ENCODE data around the gene TOPORS. TPM values are rescaled to one million over a fixed set of nuclear protein-coding genes. Genes with fewer than 3 reads are reported as not detected.
A peak's percentile ranks its signal among the peaks of the same experiment; 100 is the strongest.

Gene TOPORS
- total and polyA plus RNA-seq, 5 experiments from 2014 or later: 21.9 to 26.0 (median 23.5) TPM

DNA sequence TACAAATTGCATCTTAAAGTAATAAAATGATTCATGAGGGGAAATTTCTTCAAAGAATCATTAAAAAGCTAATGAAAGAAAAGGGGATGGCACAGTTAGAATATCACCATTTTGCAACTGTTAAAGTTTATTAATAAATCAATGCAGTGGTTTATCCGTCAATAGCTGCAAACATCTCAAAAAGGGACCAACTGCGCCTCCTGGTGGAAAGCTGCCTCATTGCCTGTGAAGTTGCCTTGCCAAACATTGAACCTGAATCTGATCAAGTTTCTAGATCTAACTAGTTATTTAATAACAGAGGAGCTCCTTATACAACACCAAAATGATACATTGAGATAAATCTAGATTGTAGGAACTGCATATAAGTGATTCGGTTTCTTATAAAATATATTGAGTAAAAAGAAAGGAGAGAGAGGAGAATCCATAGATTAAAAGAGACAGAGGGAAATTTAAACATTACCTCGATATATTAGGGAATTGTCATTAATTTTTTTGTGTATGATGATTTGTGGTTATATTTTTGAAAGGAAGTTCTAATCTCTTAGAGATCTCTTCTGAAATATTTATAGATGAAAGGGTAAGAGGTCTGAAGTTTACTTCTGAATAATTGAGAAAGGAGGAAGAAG is 27.4 kb upstream of the TOPORS start:
- H3K9me3 Mint-ChIP-seq: no peaks in the 10 kb centered on the region
- no peak overlapping the region for H3K4me3 Mint-ChIP-seq
- H3K27ac Mint-ChIP-seq: peak overlapping the region in 1 of 10 donors; percentile 40
- H3K36me3 Mint-ChIP-seq: no peaks in the 10 kb centered on the region
- peaks cover 3 to 24% (median 9%) of the 10 kb centered on the region in 5 donors for H3K27me3 Mint-ChIP-seq
- no peaks in the 10 kb centered on the region for H3K4me1 Mint-ChIP-seq
- DNase-seq (peak; percentile 62 to 85 (median 74)), ATAC-seq (peak; percentile 68 to 76)
- POLR2A ChIA-PET: interaction anchor here (1.1 kb wide), 2 partner anchors 196 to 201 kb away, joined by 4 to 6 read pairs; partner anchors contain the start of gene ACO1

DNA sequence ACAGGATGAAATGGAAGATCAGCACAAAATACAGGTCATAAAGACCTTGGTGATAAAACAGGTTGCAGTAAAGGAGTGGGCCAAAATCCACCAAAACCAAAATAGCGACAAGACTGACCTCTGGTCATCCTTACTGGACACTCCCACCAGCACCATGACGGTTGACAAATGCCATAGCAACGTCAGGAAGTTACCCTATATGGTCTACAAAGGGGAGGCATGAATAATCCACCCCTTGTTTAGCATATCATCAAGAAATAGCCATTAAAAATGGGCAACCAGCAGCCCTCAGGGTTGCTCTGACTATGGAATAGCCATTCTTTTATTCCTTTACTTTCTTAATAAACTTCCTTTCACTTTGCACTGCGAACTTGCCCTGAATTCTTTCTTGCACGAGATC is 26.6 kb upstream of the TOPORS start:
- Mint-ChIP-seq H3K4me3 (no peak overlapping the region), H3K9me3 (no peaks in the 10 kb centered on the region), H3K27ac (no peak overlapping the region), H3K4me1 (peaks cover 0 to 2% (median under 1%) of the 10 kb centered on the region in 4 donors), H3K36me3 (no peaks in the 10 kb centered on the region), H3K27me3 (peaks cover 0 to 21% (median 6%) of the 10 kb centered on the region in 5 donors)
- no peak for ATAC-seq
- POLR2A ChIA-PET: interaction anchor here (1.1 kb wide), 1 partner anchor 195 kb away, joined by 6 read pairs; the partner anchor contains the start of gene ACO1
- no peak for DNase-seq

DNA sequence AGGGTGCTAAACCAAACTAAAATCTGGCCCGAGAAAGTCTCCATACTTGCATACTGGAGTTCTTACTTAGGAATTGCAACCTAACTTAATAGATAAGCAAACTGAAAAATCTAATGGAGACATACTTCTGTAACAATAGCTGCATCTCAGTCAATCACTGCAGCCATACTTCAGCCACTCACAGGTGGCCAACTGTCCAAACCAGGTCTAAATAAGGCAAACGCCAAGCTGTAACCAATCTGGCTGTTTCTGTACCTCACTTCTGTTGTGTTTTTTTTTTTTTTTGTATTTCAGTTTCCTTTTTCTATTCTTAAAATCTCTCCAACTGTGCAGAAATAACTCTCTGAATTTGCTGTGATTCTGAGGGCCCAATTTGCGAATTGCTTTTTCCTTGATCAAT is 24.9 kb upstream of the TOPORS start:
- DNase-seq (no peak), ATAC-seq (no peak)
- Mint-ChIP-seq H3K27me3 (peaks cover 0 to 21% (median 6%) of the 10 kb centered on the region in 5 donors), H3K9me3 (peaks cover 0 to 1% (median 0%) of the 10 kb centered on the region in 9 donors), H3K4me1 (peaks cover 9 to 13% (median 10%) of the 10 kb centered on the region in 4 donors), H3K27ac (no peak overlapping the region), H3K4me3 (no peak overlapping the region), H3K36me3 (no peaks in the 10 kb centered on the region)
- POLR2A ChIA-PET: no interaction called here

DNA sequence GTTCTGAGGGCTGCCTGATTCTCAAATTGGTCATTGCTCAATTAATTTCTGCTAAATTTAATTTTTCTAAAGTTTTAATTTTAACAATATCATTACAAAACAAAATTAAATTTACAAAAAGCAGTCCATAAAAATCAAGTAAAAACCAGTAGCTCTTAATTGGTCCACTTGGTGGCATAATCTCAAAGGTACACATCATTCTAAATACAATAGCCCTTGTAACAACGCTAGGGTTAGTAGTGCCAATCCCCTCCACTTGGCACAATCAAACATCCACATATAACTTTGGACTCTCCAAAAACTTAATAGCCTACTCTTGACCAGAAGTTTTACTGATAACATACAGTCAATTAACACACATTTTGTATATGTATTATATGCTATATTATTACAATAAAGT is 22.5 kb upstream of the TOPORS start:
- Mint-ChIP-seq H3K27me3 (peaks cover 0 to 15% (median 5%) of the 10 kb centered on the region in 5 donors), H3K27ac (no peak overlapping the region), H3K9me3 (peaks cover 0 to 1% (median 0%) of the 10 kb centered on the region in 9 donors), H3K4me3 (no peak overlapping the region), H3K36me3 (peaks cover 0 to 9% (median 0%) of the 10 kb centered on the region in 3 donors), H3K4me1 (peaks cover 15 to 34% (median 27%) of the 10 kb centered on the region in 4 donors)
- POLR2A ChIA-PET: interaction anchor here (3.8 kb wide), 1 partner anchor 24 kb away, joined by 50 read pairs; the partner anchor contains the start of genes SMIM27 and TOPORS
- ATAC-seq: no peak
- DNase-seq: no peak

DNA sequence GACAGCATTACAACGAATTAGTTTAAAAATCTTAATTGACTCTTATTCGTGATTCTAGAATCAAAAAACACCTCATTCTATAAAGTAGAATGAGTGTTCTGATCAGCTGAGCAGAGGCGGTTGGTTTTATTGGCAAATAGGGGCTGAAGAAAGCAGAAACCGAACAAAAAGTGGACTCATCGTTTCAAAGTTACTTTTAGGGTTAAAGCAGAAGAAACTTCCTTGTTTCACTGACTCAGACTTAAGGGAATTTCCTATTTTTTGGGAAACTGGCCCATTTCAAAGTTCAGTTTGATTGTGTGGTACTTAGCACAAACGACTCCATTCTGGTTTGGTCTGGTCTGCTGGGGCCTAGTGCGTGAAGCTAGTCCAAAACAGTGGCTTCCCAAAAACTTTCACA is 21.4 kb upstream of the TOPORS start:
- Mint-ChIP-seq H3K27me3 (peaks cover 0 to 7% (median 2%) of the 10 kb centered on the region in 5 donors), H3K36me3 (peaks cover 0 to 15% (median 0%) of the 10 kb centered on the region in 3 donors), H3K27ac (peak overlapping the region; percentile 90 to 99 (median 98)), H3K9me3 (peaks cover 0 to 1% (median 0%) of the 10 kb centered on the region in 9 donors), H3K4me3 (peak overlapping the region in 8 of 10 donors; percentile 14 to 100 (median 98)), H3K4me1 (peaks cover 16 to 35% (median 30%) of the 10 kb centered on the region in 4 donors)
- DNase-seq: no peak
- ATAC-seq: no peak
- POLR2A ChIA-PET: interaction anchor here (1.1 to 3.8 kb wide), 5 partner anchors 19 to 425 kb away, joined by 3 to 50 read pairs (median 10); partner anchors contain the start of genes ACO1, RIGI, SMIM27 and TOPORS

- peak; percentile 83 to 86 for ATAC-seq
- POLR2A ChIA-PET: interaction anchor here (0.7 to 3.8 kb wide), 8 partner anchors 17 to 426 kb away, joined by 3 to 50 read pairs (median 10); partner anchors contain the start of genes ACO1, RIGI, SMIM27 and TOPORS
- peaks cover 0 to 1% (median 0%) of the 10 kb centered on the region in 9 donors for H3K9me3 Mint-ChIP-seq
- H3K4me3 Mint-ChIP-seq: peak within 1 kb of the TSS; percentile 97 to 100 (median 99)
- H3K36me3 Mint-ChIP-seq: peaks cover 0 to 21% (median 1%) of the 10 kb centered on the region in 3 donors
- peaks cover 16 to 35% (median 32%) of the 10 kb centered on the region in 4 donors for H3K4me1 Mint-ChIP-seq
- H3K27ac Mint-ChIP-seq: peak within 1 kb of the TSS; percentile 90 to 99 (median 98)
- DNase-seq: peak; percentile 92 to 98 (median 96)
- peaks cover 0 to 3% (median 0%) of the 10 kb centered on the region in 5 donors for H3K27me3 Mint-ChIP-seq
These were observed 20.6 kb upstream of the TOPORS start, which contains the start of gene NDUFB6 for GRCh38 chr9:32572900-32573523. NDUFB6 (minus strand) TSS chr9:32573159; CDS start chr9:32573060, 99 bp downstream.

GRCh38 chr9:32571969-32572899 is 19.8 kb upstream of the TOPORS start:
- Mint-ChIP-seq H3K9me3 (peaks cover 0 to 1% (median 0%) of the 10 kb centered on the region in 9 donors), H3K27me3 (peaks cover 0 to 2% (median 0%) of the 10 kb centered on the region in 5 donors), H3K27ac (peak overlapping the region; percentile 90 to 99 (median 98)), H3K4me1 (peaks cover 17 to 42% (median 33%) of the 10 kb centered on the region in 4 donors), H3K36me3 (peaks cover 0 to 29% (median 3%) of the 10 kb centered on the region in 3 donors), H3K4me3 (peak overlapping the region; percentile 97 to 100 (median 99))
- ATAC-seq (peak; percentile 83 to 84), DNase-seq (peak; percentile 39 to 90 (median 72))
- POLR2A ChIA-PET: interaction anchor here (0.5 to 3.8 kb wide), 11 partner anchors 9 to 431 kb away, joined by 3 to 50 read pairs (median 9); partner anchors contain the start of genes ACO1, RIGI, SMIM27 and TOPORS

- no peaks in the 10 kb centered on the region for H3K27me3 Mint-ChIP-seq
- no peak for DNase-seq
- peaks cover 20 to 43% (median 37%) of the 10 kb centered on the region in 4 donors for H3K4me1 Mint-ChIP-seq
- peak overlapping the region in 4 of 10 donors; percentile 3 to 84 (median 51) for H3K27ac Mint-ChIP-seq
- POLR2A ChIA-PET: no interaction called here
- no peak for ATAC-seq
- H3K4me3 Mint-ChIP-seq: peak overlapping the region in 1 of 10 donors; percentile 22
- H3K9me3 Mint-ChIP-seq: peaks cover 0 to 1% (median 0%) of the 10 kb centered on the region in 9 donors
- H3K36me3 Mint-ChIP-seq: peaks cover 0 to 49% (median 10%) of the 10 kb centered on the region in 3 donors
These were observed 17.9 kb upstream of the TOPORS start for GRCh38 chr9:32570262-32570661.

DNA sequence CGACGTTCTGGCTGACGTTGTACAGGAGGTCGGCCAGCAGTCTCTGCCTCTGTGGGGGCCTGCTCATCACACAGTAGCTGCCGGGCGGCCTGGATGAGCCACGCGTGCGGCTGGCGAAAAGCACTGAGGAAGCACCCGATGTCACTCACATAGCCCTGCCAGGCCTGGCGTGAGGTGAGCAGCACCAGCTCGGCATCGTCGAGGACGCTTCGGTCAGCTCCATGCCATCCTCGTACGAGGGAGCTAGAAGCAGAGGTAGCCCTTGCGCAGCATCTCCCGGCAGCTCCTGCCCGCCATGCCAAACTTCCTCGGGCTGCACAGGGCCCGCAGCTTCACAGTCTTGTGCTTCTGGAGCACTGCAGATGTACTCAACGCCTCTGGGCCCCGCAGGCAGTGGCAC is 14.4 kb upstream of the TOPORS start:
- Mint-ChIP-seq H3K36me3 (peaks cover 0 to 69% (median 10%) of the 10 kb centered on the region in 3 donors), H3K27ac (peak overlapping the region in 1 of 10 donors; percentile 65)
- POLR2A ChIA-PET: no interaction called here

GRCh38 chr9:32565967-32566366 is 13.6 kb upstream of the TOPORS start:
- no peak for ATAC-seq
- no peaks in the 10 kb centered on the region for H3K9me3 Mint-ChIP-seq
- no peak for DNase-seq
- peaks cover 20 to 50% (median 34%) of the 10 kb centered on the region in 4 donors for H3K4me1 Mint-ChIP-seq
- no peak overlapping the region for H3K27ac Mint-ChIP-seq
- no peak overlapping the region for H3K4me3 Mint-ChIP-seq
- H3K27me3 Mint-ChIP-seq: no peaks in the 10 kb centered on the region
- POLR2A ChIA-PET: no interaction called here
- H3K36me3 Mint-ChIP-seq: peaks cover 0 to 70% (median 10%) of the 10 kb centered on the region in 3 donors

More for the DNA sequence above, 14.4 kb upstream of the TOPORS start:
- ATAC-seq (no peak), DNase-seq (no peak)
- Mint-ChIP-seq H3K9me3 (no peaks in the 10 kb centered on the region), H3K27me3 (no peaks in the 10 kb centered on the region), H3K4me3 (no peak overlapping the region), H3K4me1 (peaks cover 16 to 46% (median 33%) of the 10 kb centered on the region in 4 donors)

- no peaks in the 10 kb centered on the region for H3K27me3 Mint-ChIP-seq
- H3K4me1 Mint-ChIP-seq: peaks cover 24 to 52% (median 46%) of the 10 kb centered on the region in 4 donors
- POLR2A ChIA-PET: interaction anchor here (0.7 kb wide), 1 partner anchor 1070 kb away, joined by 3 read pairs; no protein-coding TSS in a partner anchor
- no peak for ATAC-seq
- no peaks in the 10 kb centered on the region for H3K9me3 Mint-ChIP-seq
- no peak overlapping the region for H3K4me3 Mint-ChIP-seq
- peak overlapping the region in 6 of 10 donors; percentile 25 to 77 (median 52) for H3K27ac Mint-ChIP-seq
- no peak for DNase-seq
- H3K36me3 Mint-ChIP-seq: peaks cover 0 to 37% (median 0%) of the 10 kb centered on the region in 3 donors
These were observed 6.1 kb upstream of the TOPORS start for GRCh38 chr9:32558408-32558934.
